ENCODE data around the gene CNKSR3.

DNA sequence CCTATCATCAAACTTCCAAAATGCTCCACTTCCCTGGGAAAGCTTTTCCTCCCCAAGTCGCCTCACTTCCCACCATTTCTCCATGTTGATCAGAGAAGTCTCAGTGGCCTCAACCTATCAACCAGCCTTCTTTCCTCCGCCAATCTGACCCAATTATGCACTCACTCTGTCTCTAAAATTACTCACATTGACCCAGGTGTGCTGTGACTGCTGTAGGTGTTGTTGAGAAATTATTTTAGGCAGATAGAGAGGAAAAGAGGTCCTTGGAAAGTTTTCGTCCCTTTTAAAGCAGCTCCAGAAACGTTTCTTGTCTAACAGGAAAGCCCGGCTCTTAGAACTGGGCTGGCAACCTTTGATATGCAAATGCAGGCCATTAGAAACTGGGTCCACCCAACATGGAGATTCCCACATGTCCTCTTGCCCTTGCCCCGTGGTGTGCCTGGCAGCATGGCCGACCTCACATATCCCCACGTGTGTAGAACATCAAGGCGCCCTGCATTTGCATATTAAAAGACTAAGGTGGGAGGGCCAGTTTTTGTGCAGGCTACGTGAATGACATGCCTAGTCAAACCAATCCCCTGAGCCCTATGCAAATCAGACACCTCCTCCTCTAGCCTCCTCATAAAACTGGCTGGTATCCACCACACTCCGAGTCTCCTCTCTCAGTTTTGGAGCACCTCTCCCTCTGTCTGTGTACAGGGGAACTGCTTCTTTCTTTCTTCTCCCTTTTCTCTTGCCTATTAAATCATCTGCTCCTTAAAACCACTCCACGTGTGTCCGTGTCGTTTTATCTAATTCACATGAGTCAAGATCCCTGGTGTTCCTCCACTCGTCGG, 166.8 kb downstream of the CNKSR3 start:
- TF ChIP-seq GLIS3 (CRISPR knock-in tag; IDR thresholded peaks at IDR 0.05) = no peak
- TF ChIP-seq ZNF8 (CRISPR knock-in tag; IDR thresholded peaks at IDR 0.05) = no peak

All from SK-N-SH treated with all-trans-retinoic acid at 6 μM for 48 hours (cell line).